ENCODE results near the gene GMNN. TPM values are rescaled to one million over a fixed set of nuclear protein-coding genes. Genes with fewer than 3 reads are reported as not detected.

The GMNN gene
- total RNA-seq, 1 donor from 2014 or later, result 7.1 TPM

GRCh38 chr6:24796616-24797290 is 22.0 kb downstream of the GMNN start:
- intact Hi-C loops (cut with DNase I), result no loop called here
- ATAC-seq (ENCODE audit: poor library complexity) (no peak), DNase-seq (no peak)

GRCh38 chr6:24797596-24798216 is 23.0 kb downstream of the GMNN start:
- no peak for ATAC-seq (ENCODE audit: poor library complexity)
- intact Hi-C loops (cut with DNase I), result no loop called here
- DNase-seq, result no peak

GRCh38 chr6:24798740-24799540 is 24.2 kb downstream of the GMNN start, which contains the start of gene ARMH2:
Gene ARMH2 (minus strand): TSS chr6:24798917. CDS start chr6:24798857, 60 bp downstream.
- ATAC-seq (ENCODE audit: poor library complexity) (no peak), DNase-seq (no peak)
- intact Hi-C loops (cut with DNase I), result no loop called here

GRCh38 chr6:24799541-24799915 is 24.8 kb downstream of the GMNN start:
- ATAC-seq (ENCODE audit: poor library complexity) (no peak), DNase-seq (no peak)
- intact Hi-C loops (cut with DNase I), result no loop called here

- intact Hi-C loops (cut with DNase I), result no loop called here
- DNase-seq (no peak), ATAC-seq (ENCODE audit: poor library complexity) (no peak)
Observed at GRCh38 chr6:24802271-24803059, 27.7 kb downstream of the GMNN start.

- no peak for DNase-seq
- ATAC-seq (ENCODE audit: poor library complexity), result no peak
- intact Hi-C loops (cut with DNase I), result no loop called here
Observed at GRCh38 chr6:24807584-24807983, 32.8 kb downstream of the GMNN start.

GRCh38 chr6:24809728-24810127 is 35.0 kb downstream of the GMNN start:
- intact Hi-C loops (cut with DNase I), result no loop called here
- DNase-seq (no peak), ATAC-seq (ENCODE audit: poor library complexity) (no peak)

GRCh38 chr6:24818346-24818745 is 43.6 kb downstream of the GMNN start:
- intact Hi-C loops (cut with DNase I), result no loop called here
- DNase-seq, result no peak
- ATAC-seq (ENCODE audit: poor library complexity), result no peak

- no peak for ATAC-seq (ENCODE audit: poor library complexity)
- intact Hi-C loops (cut with DNase I), result no loop called here
- DNase-seq, result no peak
Observed at GRCh38 chr6:24821860-24822444, 47.2 kb downstream of the GMNN start.

- intact Hi-C loops (cut with DNase I), result no loop called here
- DNase-seq, result no peak
- no peak for ATAC-seq (ENCODE audit: poor library complexity)
Observed at GRCh38 chr6:24822696-24823095, 48.0 kb downstream of the GMNN start.

- intact Hi-C loops (cut with DNase I), result no loop called here
- no peak for ATAC-seq (ENCODE audit: poor library complexity)
- no peak for DNase-seq
Observed at GRCh38 chr6:24823185-24823584, 48.4 kb downstream of the GMNN start.

- intact Hi-C loops (cut with DNase I), result no loop called here
- no peak for ATAC-seq (ENCODE audit: poor library complexity)
- DNase-seq, result no peak
Observed at GRCh38 chr6:24824142-24824938, 49.6 kb downstream of the GMNN start.

- DNase-seq, result no peak
- intact Hi-C loops (cut with DNase I), result no loop called here
- ATAC-seq (ENCODE audit: poor library complexity), result no peak
Observed at GRCh38 chr6:24825130-24825630, 50.4 kb downstream of the GMNN start.

- ATAC-seq (ENCODE audit: poor library complexity) (no peak), DNase-seq (no peak)
- intact Hi-C loops (cut with DNase I), result no loop called here
Observed at GRCh38 chr6:24827162-24827561, 52.4 kb downstream of the GMNN start.

GRCh38 chr6:24827970-24828369 is 53.2 kb downstream of the GMNN start:
- intact Hi-C loops (cut with DNase I), result no loop called here
- no peak for ATAC-seq (ENCODE audit: poor library complexity)
- no peak for DNase-seq

GRCh38 chr6:24829657-24830056 is 54.9 kb downstream of the GMNN start:
- ATAC-seq (ENCODE audit: poor library complexity) (no peak), DNase-seq (no peak)
- intact Hi-C loops (cut with DNase I), result no loop called here

- no peak for DNase-seq
- intact Hi-C loops (cut with DNase I), result no loop called here
- no peak for ATAC-seq (ENCODE audit: poor library complexity)
Observed at GRCh38 chr6:24831771-24832716, 57.3 kb downstream of the GMNN start.
